ENCODE results near the gene VSTM4.

Gene VSTM4

GRCh38 chr10:49096890-49097445, 18.4 kb downstream of the VSTM4 start:
- Histone ChIP-seq H3K27ac (ENCODE audit: low read depth in 2 of 2, low read length in 2 of 2) (no peak overlapping the region), H3K4me1 (ENCODE audit: control insufficient read depth in 2 of 2, insufficient read depth in 2 of 2, low read length in 2 of 2) (no peaks in the 10 kb centered on the region), H3K27me3 (ENCODE audit: control insufficient read depth in 2 of 2, insufficient read depth in 2 of 2, low read length in 2 of 2) (no peaks in the 10 kb centered on the region), H3K9me3 (ENCODE audit: control insufficient read depth in 2 of 2, low read length in 2 of 2) (no peaks in the 10 kb centered on the region), H3K9ac (ENCODE audit: low read depth in 1 of 2, low read length in 2 of 2) (no peak overlapping the region), H3K36me3 (ENCODE audit: control insufficient read depth in 2 of 2, insufficient read depth in 2 of 2, low read length in 2 of 2) (no peaks in the 10 kb centered on the region), H3K4me3 (ENCODE audit: low read length in 2 of 2) (no peak overlapping the region)

- no peaks in the 10 kb centered on the region for H3K27me3 ChIP-seq (ENCODE audit: control insufficient read depth in 2 of 2, insufficient read depth in 2 of 2, low read length in 2 of 2)
- H3K9ac ChIP-seq (ENCODE audit: low read depth in 1 of 2, low read length in 2 of 2): no peak overlapping the region
- H3K4me3 ChIP-seq (ENCODE audit: low read length in 2 of 2): no peak overlapping the region
- no peak overlapping the region for H3K27ac ChIP-seq (ENCODE audit: low read depth in 2 of 2, low read length in 2 of 2)
- H3K36me3 ChIP-seq (ENCODE audit: control insufficient read depth in 2 of 2, insufficient read depth in 2 of 2, low read length in 2 of 2): no peaks in the 10 kb centered on the region
- peaks cover 0 to 2% of the 10 kb centered on the region in 2 donors for H3K4me1 ChIP-seq (ENCODE audit: control insufficient read depth in 2 of 2, insufficient read depth in 2 of 2, low read length in 2 of 2)
- no peaks in the 10 kb centered on the region for H3K9me3 ChIP-seq (ENCODE audit: control insufficient read depth in 2 of 2, low read length in 2 of 2)
Measured at GRCh38 chr10:49094646-49095045, 20.7 kb downstream of the VSTM4 start.

- Histone ChIP-seq H3K27ac (ENCODE audit: low read depth in 2 of 2, low read length in 2 of 2) (no peak overlapping the region), H3K4me1 (ENCODE audit: control insufficient read depth in 2 of 2, insufficient read depth in 2 of 2, low read length in 2 of 2) (peaks cover 0 to 2% of the 10 kb centered on the region in 2 donors)
Measured at GRCh38 chr10:49093922-49094321, 21.4 kb downstream of the VSTM4 start.

GRCh38 chr10:49092477-49092876, 22.8 kb downstream of the VSTM4 start:
- H3K27ac ChIP-seq (ENCODE audit: low read depth in 2 of 2, low read length in 2 of 2): no peak overlapping the region
- no peaks in the 10 kb centered on the region for H3K9me3 ChIP-seq (ENCODE audit: control insufficient read depth in 2 of 2, low read length in 2 of 2)
- H3K4me1 ChIP-seq (ENCODE audit: control insufficient read depth in 2 of 2, insufficient read depth in 2 of 2, low read length in 2 of 2): peaks cover 0 to 2% of the 10 kb centered on the region in 2 donors

More at GRCh38 chr10:49093922-49094321, 21.4 kb downstream of the VSTM4 start:
- H3K4me3 ChIP-seq (ENCODE audit: low read length in 2 of 2): no peak overlapping the region
- H3K9ac ChIP-seq (ENCODE audit: low read depth in 1 of 2, low read length in 2 of 2): no peak overlapping the region
- no peaks in the 10 kb centered on the region for H3K27me3 ChIP-seq (ENCODE audit: control insufficient read depth in 2 of 2, insufficient read depth in 2 of 2, low read length in 2 of 2)
- no peaks in the 10 kb centered on the region for H3K9me3 ChIP-seq (ENCODE audit: control insufficient read depth in 2 of 2, low read length in 2 of 2)
- H3K36me3 ChIP-seq (ENCODE audit: control insufficient read depth in 2 of 2, insufficient read depth in 2 of 2, low read length in 2 of 2): no peaks in the 10 kb centered on the region

GRCh38 chr10:49091450-49092210, 23.7 kb downstream of the VSTM4 start:
- H3K9me3 ChIP-seq (ENCODE audit: control insufficient read depth in 2 of 2, low read length in 2 of 2): no peaks in the 10 kb centered on the region
- H3K4me3 ChIP-seq (ENCODE audit: low read length in 2 of 2): no peak overlapping the region
- H3K4me1 ChIP-seq (ENCODE audit: control insufficient read depth in 2 of 2, insufficient read depth in 2 of 2, low read length in 2 of 2): peaks cover 0 to 2% of the 10 kb centered on the region in 2 donors
- H3K27ac ChIP-seq (ENCODE audit: low read depth in 2 of 2, low read length in 2 of 2): no peak overlapping the region
- no peak overlapping the region for H3K9ac ChIP-seq (ENCODE audit: low read depth in 1 of 2, low read length in 2 of 2)
- H3K27me3 ChIP-seq (ENCODE audit: control insufficient read depth in 2 of 2, insufficient read depth in 2 of 2, low read length in 2 of 2): no peaks in the 10 kb centered on the region
- no peaks in the 10 kb centered on the region for H3K36me3 ChIP-seq (ENCODE audit: control insufficient read depth in 2 of 2, insufficient read depth in 2 of 2, low read length in 2 of 2)

More at GRCh38 chr10:49092477-49092876, 22.8 kb downstream of the VSTM4 start:
- Histone ChIP-seq H3K27me3 (ENCODE audit: control insufficient read depth in 2 of 2, insufficient read depth in 2 of 2, low read length in 2 of 2) (no peaks in the 10 kb centered on the region), H3K4me3 (ENCODE audit: low read length in 2 of 2) (no peak overlapping the region), H3K36me3 (ENCODE audit: control insufficient read depth in 2 of 2, insufficient read depth in 2 of 2, low read length in 2 of 2) (no peaks in the 10 kb centered on the region), H3K9ac (ENCODE audit: low read depth in 1 of 2, low read length in 2 of 2) (no peak overlapping the region)

- H3K27ac ChIP-seq (ENCODE audit: low read depth in 2 of 2, low read length in 2 of 2): no peak overlapping the region
Measured at GRCh38 chr10:49090696-49091380, 24.5 kb downstream of the VSTM4 start.

GRCh38 chr10:49090189-49090575, 25.1 kb downstream of the VSTM4 start:
- Histone ChIP-seq H3K27me3 (ENCODE audit: control insufficient read depth in 2 of 2, insufficient read depth in 2 of 2, low read length in 2 of 2) (no peaks in the 10 kb centered on the region), H3K4me1 (ENCODE audit: control insufficient read depth in 2 of 2, insufficient read depth in 2 of 2, low read length in 2 of 2) (peaks cover 0 to 2% of the 10 kb centered on the region in 2 donors), H3K27ac (ENCODE audit: low read depth in 2 of 2, low read length in 2 of 2) (no peak overlapping the region), H3K9ac (ENCODE audit: low read depth in 1 of 2, low read length in 2 of 2) (no peak overlapping the region), H3K36me3 (ENCODE audit: control insufficient read depth in 2 of 2, insufficient read depth in 2 of 2, low read length in 2 of 2) (no peaks in the 10 kb centered on the region), H3K9me3 (ENCODE audit: control insufficient read depth in 2 of 2, low read length in 2 of 2) (no peaks in the 10 kb centered on the region), H3K4me3 (ENCODE audit: low read length in 2 of 2) (no peak overlapping the region)

More at GRCh38 chr10:49090696-49091380, 24.5 kb downstream of the VSTM4 start:
- Histone ChIP-seq H3K4me1 (ENCODE audit: control insufficient read depth in 2 of 2, insufficient read depth in 2 of 2, low read length in 2 of 2) (peaks cover 0 to 2% of the 10 kb centered on the region in 2 donors), H3K27me3 (ENCODE audit: control insufficient read depth in 2 of 2, insufficient read depth in 2 of 2, low read length in 2 of 2) (no peaks in the 10 kb centered on the region), H3K4me3 (ENCODE audit: low read length in 2 of 2) (no peak overlapping the region), H3K36me3 (ENCODE audit: control insufficient read depth in 2 of 2, insufficient read depth in 2 of 2, low read length in 2 of 2) (no peaks in the 10 kb centered on the region), H3K9ac (ENCODE audit: low read depth in 1 of 2, low read length in 2 of 2) (no peak overlapping the region), H3K9me3 (ENCODE audit: control insufficient read depth in 2 of 2, low read length in 2 of 2) (no peaks in the 10 kb centered on the region)

- H3K9me3 ChIP-seq (ENCODE audit: control insufficient read depth in 2 of 2, low read length in 2 of 2): no peaks in the 10 kb centered on the region
- no peaks in the 10 kb centered on the region for H3K27me3 ChIP-seq (ENCODE audit: control insufficient read depth in 2 of 2, insufficient read depth in 2 of 2, low read length in 2 of 2)
- peaks cover 0 to 2% of the 10 kb centered on the region in 2 donors for H3K4me1 ChIP-seq (ENCODE audit: control insufficient read depth in 2 of 2, insufficient read depth in 2 of 2, low read length in 2 of 2)
- H3K4me3 ChIP-seq (ENCODE audit: low read length in 2 of 2): no peak overlapping the region
- no peak overlapping the region for H3K9ac ChIP-seq (ENCODE audit: low read depth in 1 of 2, low read length in 2 of 2)
- H3K36me3 ChIP-seq (ENCODE audit: control insufficient read depth in 2 of 2, insufficient read depth in 2 of 2, low read length in 2 of 2): no peaks in the 10 kb centered on the region
- H3K27ac ChIP-seq (ENCODE audit: low read depth in 2 of 2, low read length in 2 of 2): no peak overlapping the region
Measured at GRCh38 chr10:49089557-49090188, 25.6 kb downstream of the VSTM4 start.

GRCh38 chr10:49089152-49089551, 26.2 kb downstream of the VSTM4 start:
- Histone ChIP-seq H3K36me3 (ENCODE audit: control insufficient read depth in 2 of 2, insufficient read depth in 2 of 2, low read length in 2 of 2) (no peaks in the 10 kb centered on the region), H3K4me1 (ENCODE audit: control insufficient read depth in 2 of 2, insufficient read depth in 2 of 2, low read length in 2 of 2) (peaks cover 0 to 2% of the 10 kb centered on the region in 2 donors), H3K9ac (ENCODE audit: low read depth in 1 of 2, low read length in 2 of 2) (no peak overlapping the region), H3K27ac (ENCODE audit: low read depth in 2 of 2, low read length in 2 of 2) (no peak overlapping the region), H3K9me3 (ENCODE audit: control insufficient read depth in 2 of 2, low read length in 2 of 2) (no peaks in the 10 kb centered on the region), H3K4me3 (ENCODE audit: low read length in 2 of 2) (no peak overlapping the region), H3K27me3 (ENCODE audit: control insufficient read depth in 2 of 2, insufficient read depth in 2 of 2, low read length in 2 of 2) (no peaks in the 10 kb centered on the region)

GRCh38 chr10:49086889-49087288, 28.4 kb downstream of the VSTM4 start:
- Histone ChIP-seq H3K4me1 (ENCODE audit: control insufficient read depth in 2 of 2, insufficient read depth in 2 of 2, low read length in 2 of 2) (peaks cover 1 to 2% of the 10 kb centered on the region in 2 donors), H3K27me3 (ENCODE audit: control insufficient read depth in 2 of 2, insufficient read depth in 2 of 2, low read length in 2 of 2) (no peaks in the 10 kb centered on the region), H3K36me3 (ENCODE audit: control insufficient read depth in 2 of 2, insufficient read depth in 2 of 2, low read length in 2 of 2) (no peaks in the 10 kb centered on the region), H3K9me3 (ENCODE audit: control insufficient read depth in 2 of 2, low read length in 2 of 2) (no peaks in the 10 kb centered on the region), H3K9ac (ENCODE audit: low read depth in 1 of 2, low read length in 2 of 2) (no peak overlapping the region), H3K4me3 (ENCODE audit: low read length in 2 of 2) (no peak overlapping the region), H3K27ac (ENCODE audit: low read depth in 2 of 2, low read length in 2 of 2) (no peak overlapping the region)

Measured in mucosa of rectum (tissue), 2 donors.